Upper lobe of right lung (tissue), 1 donor: ENCODE results near the gene PHF21B. TPM values are rescaled to one million over a fixed set of nuclear protein-coding genes. Genes with fewer than 3 reads are reported as not detected.
"Not testable (repeated sequence)": the region's sequence is repeated elsewhere in the genome, so short reads cannot be mapped to it uniquely, and the experiment has no call there.

Experiments used
- ATAC-seq: fragments of 200-7000 bp; cut with Tn5 transposase; one replicate; pipeline ENCODE4 v1.9.1; 2020; ENCODE audit warnings: mild to moderate bottlenecking, moderate library complexity
- DNase-seq: peaks from one replicate; pipeline ENCODE4 v3.0.0-alpha.2; 2020
- H3K27ac ChIP-seq: fragments of 200-600 bp; one replicate; pipeline ENCODE4 v1.8.0; 2022
- H3K27me3 ChIP-seq: fragments of 200-600 bp; one replicate; pipeline ENCODE4 v1.8.0; 2022; ENCODE audit warnings: mild to moderate bottlenecking
- H3K36me3 ChIP-seq: fragments of 200-600 bp; one replicate; pipeline ENCODE4 v1.8.0; 2022
- H3K4me1 ChIP-seq: fragments of 200-600 bp; one replicate; pipeline ENCODE4 v1.8.0; 2022
- H3K4me3 ChIP-seq: fragments of 200-600 bp; one replicate; pipeline ENCODE4 v1.8.0; 2022; ENCODE audit warnings: mild to moderate bottlenecking
- H3K9me3 ChIP-seq: fragments of 200-600 bp; one replicate; pipeline ENCODE4 v1.8.0; 2022
- intact Hi-C: fragments of 100-400 bp; cut with DNase I; formaldehyde crosslinking; loops from one replicate; pipeline ENCODE4 v1.11.0; 2022
- total RNA-seq: library from RNA; stranded (reverse); fragmentation: NEBNext Ultra II Directional; extraction: Animal tissue kit (Norgen Biotek cat#: 25700); gene quantifications from one replicate; pipeline ENCODE4 v1.2.1, GENCODE V29; 2021
- TF ChIP-seq, protein P1 (sequence below): fragments of 200-600 bp; IDR thresholded peaks from one replicate; pipeline ENCODE4 v1.8.0; 2022; ENCODE audit warnings: antibody characterized with exemption
- donor health status: DM: no; HTN: yes; CAD: no; lungs with severe emphysema.

Gene PHF21B
- total RNA-seq, 1 donor from 2014 or later = 0.12 TPM

- Histone ChIP-seq H3K4me1 (no peaks in the 10 kb centered on the region), H3K4me3 (no peak overlapping the region), H3K27ac (no peak overlapping the region), H3K36me3 (no peaks in the 10 kb centered on the region), H3K27me3 (no peaks in the 10 kb centered on the region), H3K9me3 (peaks cover 5% of the 10 kb centered on the region)
- DNase-seq = no peak
- intact Hi-C loops = no loop called here
- ATAC-seq = no peak
- TF ChIP-seq, protein P1, sequence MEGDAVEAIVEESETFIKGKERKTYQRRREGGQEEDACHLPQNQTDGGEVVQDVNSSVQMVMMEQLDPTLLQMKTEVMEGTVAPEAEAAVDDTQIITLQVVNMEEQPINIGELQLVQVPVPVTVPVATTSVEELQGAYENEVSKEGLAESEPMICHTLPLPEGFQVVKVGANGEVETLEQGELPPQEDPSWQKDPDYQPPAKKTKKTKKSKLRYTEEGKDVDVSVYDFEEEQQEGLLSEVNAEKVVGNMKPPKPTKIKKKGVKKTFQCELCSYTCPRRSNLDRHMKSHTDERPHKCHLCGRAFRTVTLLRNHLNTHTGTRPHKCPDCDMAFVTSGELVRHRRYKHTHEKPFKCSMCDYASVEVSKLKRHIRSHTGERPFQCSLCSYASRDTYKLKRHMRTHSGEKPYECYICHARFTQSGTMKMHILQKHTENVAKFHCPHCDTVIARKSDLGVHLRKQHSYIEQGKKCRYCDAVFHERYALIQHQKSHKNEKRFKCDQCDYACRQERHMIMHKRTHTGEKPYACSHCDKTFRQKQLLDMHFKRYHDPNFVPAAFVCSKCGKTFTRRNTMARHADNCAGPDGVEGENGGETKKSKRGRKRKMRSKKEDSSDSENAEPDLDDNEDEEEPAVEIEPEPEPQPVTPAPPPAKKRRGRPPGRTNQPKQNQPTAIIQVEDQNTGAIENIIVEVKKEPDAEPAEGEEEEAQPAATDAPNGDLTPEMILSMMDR = no peak
These were observed 103.4 kb downstream of the PHF21B start for GRCh38 chr22:44906248-44906936.

- H3K27ac ChIP-seq, intact Hi-C loops, H3K36me3 ChIP-seq, H3K9me3 ChIP-seq, H3K4me1 ChIP-seq, DNase-seq, ATAC-seq, H3K27me3 ChIP-seq, H3K4me3 ChIP-seq: not testable (repeated sequence)
These were observed 105.2 kb downstream of the PHF21B start for GRCh38 chr22:44904492-44905152.

GRCh38 chr22:44903164-44903563, 106.6 kb downstream of the PHF21B start:
- H3K4me3 ChIP-seq, DNase-seq, H3K27me3 ChIP-seq, intact Hi-C loops, H3K27ac ChIP-seq, H3K4me1 ChIP-seq, H3K36me3 ChIP-seq, ATAC-seq, H3K9me3 ChIP-seq: not testable (repeated sequence)

- Histone ChIP-seq H3K27ac (no peak overlapping the region), H3K36me3 (no peaks in the 10 kb centered on the region), H3K4me1 (no peaks in the 10 kb centered on the region), H3K4me3 (no peak overlapping the region), H3K9me3 (peaks cover 10% of the 10 kb centered on the region), H3K27me3 (no peaks in the 10 kb centered on the region)
- DNase-seq = no peak
- TF ChIP-seq, protein P1 = no peak
- intact Hi-C loops = no loop called here
- no peak for ATAC-seq
These were observed 108.5 kb downstream of the PHF21B start for GRCh38 chr22:44901301-44901700.

GRCh38 chr22:44898236-44898635, 111.6 kb downstream of the PHF21B start:
- TF ChIP-seq, protein P1 = no peak
- Histone ChIP-seq H3K4me3 (no peak overlapping the region), H3K4me1 (no peaks in the 10 kb centered on the region), H3K36me3 (no peaks in the 10 kb centered on the region), H3K27me3 (peaks cover 5% of the 10 kb centered on the region), H3K27ac (no peak overlapping the region), H3K9me3 (peaks cover 10% of the 10 kb centered on the region)
- intact Hi-C loops = no loop called here
- ATAC-seq (no peak), DNase-seq (peak; percentile 12)

DNA sequence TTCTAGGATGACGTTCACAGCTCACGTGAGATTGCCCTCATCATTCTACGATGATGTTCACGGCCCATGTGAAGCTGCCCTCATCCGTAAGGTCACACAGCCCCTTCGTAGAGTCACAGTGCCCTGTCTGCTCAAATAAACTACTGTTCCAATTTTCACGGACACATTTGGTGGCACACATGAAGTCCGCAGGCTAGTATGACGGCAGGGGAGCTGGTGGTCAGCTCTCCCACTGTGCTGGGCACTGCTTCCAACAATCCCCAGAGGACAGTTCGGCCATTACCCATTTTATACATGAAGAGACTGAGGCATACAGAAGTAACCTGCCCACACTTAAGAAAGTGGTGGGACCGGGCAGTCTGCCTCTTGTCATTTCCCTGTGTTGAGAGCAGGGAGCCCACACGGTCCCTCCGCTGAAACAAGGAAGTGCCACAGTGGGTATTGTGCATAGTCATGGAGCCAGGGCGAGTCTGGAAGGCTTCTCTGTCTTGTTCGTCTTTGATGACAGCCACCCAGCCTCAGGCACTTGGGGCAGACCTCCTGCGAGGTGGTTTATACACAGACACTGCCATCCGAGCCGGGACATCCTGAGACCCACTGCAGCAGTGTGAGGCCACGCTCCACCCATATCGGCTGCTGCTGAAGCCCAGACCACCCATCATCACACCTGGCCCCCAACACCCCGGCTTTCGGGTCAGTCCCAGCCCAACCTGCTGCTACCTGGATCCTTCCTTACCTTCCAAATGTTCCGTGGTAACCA, 114.3 kb downstream of the PHF21B start:
- H3K27me3 ChIP-seq = peaks cover 5% of the 10 kb centered on the region
- H3K36me3 ChIP-seq = no peaks in the 10 kb centered on the region
- TF ChIP-seq, protein P1 = no peak
- no peaks in the 10 kb centered on the region for H3K4me1 ChIP-seq
- ATAC-seq (no peak), DNase-seq (no peak)
- intact Hi-C loops = no loop called here
- no peak overlapping the region for H3K27ac ChIP-seq
- H3K4me3 ChIP-seq = no peak overlapping the region
- H3K9me3 ChIP-seq = no peaks in the 10 kb centered on the region
